ENCODE measurements around the gene AMN1. TPM values are rescaled to one million over a fixed set of nuclear protein-coding genes. Genes with fewer than 3 reads are reported as not detected.

AMN1 gene
- total and polyA plus RNA-seq, 2 of the 13 experiments (the other 11 are each of a cell fraction or from before 2014, with no cell fraction given), result 7.5 to 26.5 TPM

DNA sequence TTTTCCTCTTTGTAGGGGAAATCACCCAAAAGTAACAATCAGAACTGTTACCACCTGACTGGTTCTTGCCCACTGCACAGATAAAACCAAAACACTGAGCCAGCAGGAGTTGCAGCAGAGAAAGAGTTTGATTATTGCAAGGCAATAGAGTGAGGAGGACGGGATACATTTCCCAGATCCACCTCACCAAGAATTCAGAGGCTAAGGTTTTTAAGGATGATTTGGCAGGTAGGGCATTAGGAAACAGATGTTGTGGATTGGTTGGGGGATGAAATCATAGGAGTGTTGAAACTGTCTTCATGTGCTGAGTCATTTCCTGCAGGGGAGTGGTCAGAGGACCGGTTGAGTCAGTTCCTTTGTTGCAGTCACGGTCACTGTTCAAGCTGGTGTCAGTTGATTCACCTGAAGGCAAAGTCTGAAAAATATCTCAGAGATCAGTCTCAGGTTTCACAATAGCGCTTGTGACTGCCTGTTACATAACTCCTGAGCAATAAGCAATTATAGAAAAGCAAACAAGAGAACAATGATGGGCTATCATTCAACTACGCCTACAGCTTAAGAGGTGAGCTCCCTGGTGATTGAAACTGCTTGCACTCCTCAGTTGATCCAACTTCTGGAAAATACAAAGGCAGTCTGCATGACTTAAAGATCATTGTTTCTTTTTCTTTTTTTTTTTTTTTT is 20.3 kb upstream of the AMN1 start (continued):
- TF ChIP-seq, protein P1, sequence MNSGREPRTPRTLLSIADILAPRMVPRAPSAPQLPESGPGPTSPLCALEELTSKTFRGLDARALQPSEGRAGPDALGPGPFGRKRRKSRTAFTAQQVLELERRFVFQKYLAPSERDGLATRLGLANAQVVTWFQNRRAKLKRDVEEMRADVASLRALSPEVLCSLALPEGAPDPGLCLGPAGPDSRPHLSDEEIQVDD (CRISPR knock-in tag; IDR thresholded peaks at IDR 0.05; ENCODE audit: borderline replicate concordance), result no peak
- TF ChIP-seq, protein P2, sequence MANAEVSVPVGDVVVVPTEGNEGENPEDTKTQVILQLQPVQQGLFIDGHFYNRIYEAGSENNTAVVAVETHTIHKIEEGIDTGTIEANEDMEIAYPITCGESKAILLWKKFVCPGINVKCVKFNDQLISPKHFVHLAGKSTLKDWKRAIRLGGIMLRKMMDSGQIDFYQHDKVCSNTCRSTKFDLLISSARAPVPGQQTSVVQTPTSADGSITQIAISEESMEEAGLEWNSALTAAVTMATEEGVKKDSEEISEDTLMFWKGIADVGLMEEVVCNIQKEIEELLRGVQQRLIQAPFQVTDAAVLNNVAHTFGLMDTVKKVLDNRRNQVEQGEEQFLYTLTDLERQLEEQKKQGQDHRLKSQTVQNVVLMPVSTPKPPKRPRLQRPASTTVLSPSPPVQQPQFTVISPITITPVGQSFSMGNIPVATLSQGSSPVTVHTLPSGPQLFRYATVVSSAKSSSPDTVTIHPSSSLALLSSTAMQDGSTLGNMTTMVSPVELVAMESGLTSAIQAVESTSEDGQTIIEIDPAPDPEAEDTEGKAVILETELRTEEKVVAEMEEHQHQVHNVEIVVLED (CRISPR knock-in tag; IDR thresholded peaks at IDR 0.05; ENCODE audit: borderline replicate concordance), result 0 out of 2 replicates have a peak, but pooled peaks have one; percentile 64
- TF ChIP-seq DMAP1 (CRISPR knock-in tag; IDR thresholded peaks at IDR 0.05) (peak; percentile 47), ZSCAN31 (CRISPR knock-in tag; IDR thresholded peaks at IDR 0.05; ENCODE audit: low read depth) (peak; percentile 42; the same call in 1 of the 2 replicates), SP140L (CRISPR knock-in tag; IDR thresholded peaks at IDR 0.05; ENCODE audit: borderline replicate concordance) (no peak), ZNF160 (CRISPR knock-in tag; IDR thresholded peaks at IDR 0.05) (peak; percentile 72; the same call in 1 of the 2 replicates), ZBTB38 (CRISPR knock-in tag; IDR thresholded peaks at IDR 0.05) (no peak), DNMT1 (CRISPR knock-in tag; IDR thresholded peaks at IDR 0.05) (no peak), PCBP1 (IDR thresholded peaks at IDR 0.05; ENCODE audit: borderline replicate concordance, low read depth, low read length) (no peak), ZNF775 (CRISPR knock-in tag; IDR thresholded peaks at IDR 0.05; ENCODE audit: borderline replicate concordance) (no peak), SMAD1 (CRISPR knock-in tag; IDR thresholded peaks at IDR 0.05; ENCODE audit: borderline replicate concordance, low read depth) (0 out of 2 replicates have a peak, but pooled peaks have one; percentile 72), KDM5A (IDR thresholded peaks at IDR 0.05; ENCODE audit: borderline replicate concordance, low read length) (no peak), PLRG1 (conservative IDR thresholded peaks at IDR 0.05) (no peak), LCORL (IDR thresholded peaks at IDR 0.05) (no peak), LCORL (CRISPR knock-in tag; IDR thresholded peaks at IDR 0.05) (peak; percentile 73; the same call in 1 of the 2 replicates), ZNF781 (CRISPR knock-in tag; IDR thresholded peaks at IDR 0.05; ENCODE audit: borderline replicate concordance, not compliant biosample characterization) (no peak), ESRRA (CRISPR knock-in tag; IDR thresholded peaks at IDR 0.05; ENCODE audit: low read depth) (peak; percentile 69), NR2F1 (CRISPR knock-in tag; IDR thresholded peaks at IDR 0.05) (peak; percentile 60 to 74; a peak in 3 of 4 replicates), GABPA (IDR thresholded peaks at IDR 0.05; ENCODE audit: low read depth, low read length) (no peak), GABPA (CRISPR knock-in tag; IDR thresholded peaks at IDR 0.05; ENCODE audit: low read depth) (peak; percentile 72)
- TF ChIP-seq, protein P3, sequence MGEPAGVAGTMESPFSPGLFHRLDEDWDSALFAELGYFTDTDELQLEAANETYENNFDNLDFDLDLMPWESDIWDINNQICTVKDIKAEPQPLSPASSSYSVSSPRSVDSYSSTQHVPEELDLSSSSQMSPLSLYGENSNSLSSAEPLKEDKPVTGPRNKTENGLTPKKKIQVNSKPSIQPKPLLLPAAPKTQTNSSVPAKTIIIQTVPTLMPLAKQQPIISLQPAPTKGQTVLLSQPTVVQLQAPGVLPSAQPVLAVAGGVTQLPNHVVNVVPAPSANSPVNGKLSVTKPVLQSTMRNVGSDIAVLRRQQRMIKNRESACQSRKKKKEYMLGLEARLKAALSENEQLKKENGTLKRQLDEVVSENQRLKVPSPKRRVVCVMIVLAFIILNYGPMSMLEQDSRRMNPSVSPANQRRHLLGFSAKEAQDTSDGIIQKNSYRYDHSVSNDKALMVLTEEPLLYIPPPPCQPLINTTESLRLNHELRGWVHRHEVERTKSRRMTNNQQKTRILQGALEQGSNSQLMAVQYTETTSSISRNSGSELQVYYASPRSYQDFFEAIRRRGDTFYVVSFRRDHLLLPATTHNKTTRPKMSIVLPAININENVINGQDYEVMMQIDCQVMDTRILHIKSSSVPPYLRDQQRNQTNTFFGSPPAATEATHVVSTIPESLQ (CRISPR knock-in tag; conservative IDR thresholded peaks at IDR 0.05), result no peak
- TF ChIP-seq, protein P4, sequence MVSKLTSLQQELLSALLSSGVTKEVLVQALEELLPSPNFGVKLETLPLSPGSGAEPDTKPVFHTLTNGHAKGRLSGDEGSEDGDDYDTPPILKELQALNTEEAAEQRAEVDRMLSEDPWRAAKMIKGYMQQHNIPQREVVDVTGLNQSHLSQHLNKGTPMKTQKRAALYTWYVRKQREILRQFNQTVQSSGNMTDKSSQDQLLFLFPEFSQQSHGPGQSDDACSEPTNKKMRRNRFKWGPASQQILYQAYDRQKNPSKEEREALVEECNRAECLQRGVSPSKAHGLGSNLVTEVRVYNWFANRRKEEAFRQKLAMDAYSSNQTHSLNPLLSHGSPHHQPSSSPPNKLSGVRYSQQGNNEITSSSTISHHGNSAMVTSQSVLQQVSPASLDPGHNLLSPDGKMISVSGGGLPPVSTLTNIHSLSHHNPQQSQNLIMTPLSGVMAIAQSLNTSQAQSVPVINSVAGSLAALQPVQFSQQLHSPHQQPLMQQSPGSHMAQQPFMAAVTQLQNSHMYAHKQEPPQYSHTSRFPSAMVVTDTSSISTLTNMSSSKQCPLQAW (CRISPR knock-in tag; IDR thresholded peaks at IDR 0.05), result peak; percentile 77
- TF ChIP-seq, protein P5, sequence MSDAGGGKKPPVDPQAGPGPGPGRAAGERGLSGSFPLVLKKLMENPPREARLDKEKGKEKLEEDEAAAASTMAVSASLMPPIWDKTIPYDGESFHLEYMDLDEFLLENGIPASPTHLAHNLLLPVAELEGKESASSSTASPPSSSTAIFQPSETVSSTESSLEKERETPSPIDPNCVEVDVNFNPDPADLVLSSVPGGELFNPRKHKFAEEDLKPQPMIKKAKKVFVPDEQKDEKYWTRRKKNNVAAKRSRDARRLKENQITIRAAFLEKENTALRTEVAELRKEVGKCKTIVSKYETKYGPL (CRISPR knock-in tag; IDR thresholded peaks at IDR 0.05), result peak; percentile 97

Measured in HepG2 (cell line).